Choroid plexus epithelial cell (primary cell): ENCODE data around the gene YAE1.
A peak's percentile ranks its signal among the peaks of the same experiment; 100 is the strongest.

ENCODE experiments used
- DNase-seq: peaks from one replicate; pipeline ENCODE4 v3.0.0-alpha.2; 2010; ENCODE audit warnings: low read depth
- H3K4me3 ChIP-seq: 2 replicates; pipeline ENCODE4 v1.5.1; 2011; ENCODE audit warnings: low read depth, mild to moderate bottlenecking, control low read depth, low read length, moderate library complexity
- TF ChIP-seq, protein P1 (sequence below): conservative IDR thresholded peaks from 2 replicates; pipeline ENCODE4 v1.5.1; 2011; ENCODE audit warnings: low read depth, mild to moderate bottlenecking, control low read depth, inconsistent platforms, low read length, moderate library complexity

Gene YAE1

DNA sequence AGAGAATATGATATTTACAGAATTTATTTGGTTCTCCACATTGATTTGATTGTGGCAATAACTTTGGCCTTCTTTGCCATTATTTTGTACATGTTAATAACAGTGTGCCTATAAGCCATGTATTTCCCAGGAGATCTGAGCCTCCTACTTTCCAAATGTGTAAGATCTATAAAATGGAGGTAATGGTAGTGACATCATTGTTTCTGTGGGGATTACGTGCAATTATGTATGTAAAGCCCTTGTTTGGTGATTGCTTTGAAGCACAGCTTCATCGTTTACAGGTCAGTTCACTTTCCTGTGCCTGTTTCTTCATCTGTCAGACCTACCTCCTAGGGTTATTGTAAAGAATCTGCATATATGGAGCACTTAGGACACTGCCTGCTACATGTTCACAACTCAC lies 17.3 kb downstream of the YAE1 start:
- DNase-seq = no peak
- no peak overlapping the region for H3K4me3 ChIP-seq
- TF ChIP-seq, protein P1, sequence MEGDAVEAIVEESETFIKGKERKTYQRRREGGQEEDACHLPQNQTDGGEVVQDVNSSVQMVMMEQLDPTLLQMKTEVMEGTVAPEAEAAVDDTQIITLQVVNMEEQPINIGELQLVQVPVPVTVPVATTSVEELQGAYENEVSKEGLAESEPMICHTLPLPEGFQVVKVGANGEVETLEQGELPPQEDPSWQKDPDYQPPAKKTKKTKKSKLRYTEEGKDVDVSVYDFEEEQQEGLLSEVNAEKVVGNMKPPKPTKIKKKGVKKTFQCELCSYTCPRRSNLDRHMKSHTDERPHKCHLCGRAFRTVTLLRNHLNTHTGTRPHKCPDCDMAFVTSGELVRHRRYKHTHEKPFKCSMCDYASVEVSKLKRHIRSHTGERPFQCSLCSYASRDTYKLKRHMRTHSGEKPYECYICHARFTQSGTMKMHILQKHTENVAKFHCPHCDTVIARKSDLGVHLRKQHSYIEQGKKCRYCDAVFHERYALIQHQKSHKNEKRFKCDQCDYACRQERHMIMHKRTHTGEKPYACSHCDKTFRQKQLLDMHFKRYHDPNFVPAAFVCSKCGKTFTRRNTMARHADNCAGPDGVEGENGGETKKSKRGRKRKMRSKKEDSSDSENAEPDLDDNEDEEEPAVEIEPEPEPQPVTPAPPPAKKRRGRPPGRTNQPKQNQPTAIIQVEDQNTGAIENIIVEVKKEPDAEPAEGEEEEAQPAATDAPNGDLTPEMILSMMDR = no peak

DNA sequence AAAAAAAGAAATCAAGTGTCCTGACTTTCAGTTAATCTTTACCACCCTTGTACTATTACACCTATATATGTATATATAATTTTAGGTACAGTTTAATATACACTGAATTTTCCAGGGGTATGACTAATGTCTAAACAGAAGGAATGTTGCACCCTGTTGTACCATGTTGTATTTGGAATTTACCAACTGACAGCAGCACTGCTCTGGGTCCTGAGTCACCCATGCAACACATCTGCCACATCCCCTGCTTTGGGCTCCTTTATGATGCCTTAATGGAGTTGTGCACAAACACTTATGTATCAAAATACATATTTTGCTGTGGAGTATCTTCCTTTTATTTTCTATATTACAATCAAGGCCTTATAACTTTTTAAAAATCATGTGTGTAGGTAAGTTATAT lies 21.2 kb downstream of the YAE1 start:
- DNase-seq = peak; percentile 26
- TF ChIP-seq, protein P1 = no peak
- H3K4me3 ChIP-seq = no peak overlapping the region

DNA sequence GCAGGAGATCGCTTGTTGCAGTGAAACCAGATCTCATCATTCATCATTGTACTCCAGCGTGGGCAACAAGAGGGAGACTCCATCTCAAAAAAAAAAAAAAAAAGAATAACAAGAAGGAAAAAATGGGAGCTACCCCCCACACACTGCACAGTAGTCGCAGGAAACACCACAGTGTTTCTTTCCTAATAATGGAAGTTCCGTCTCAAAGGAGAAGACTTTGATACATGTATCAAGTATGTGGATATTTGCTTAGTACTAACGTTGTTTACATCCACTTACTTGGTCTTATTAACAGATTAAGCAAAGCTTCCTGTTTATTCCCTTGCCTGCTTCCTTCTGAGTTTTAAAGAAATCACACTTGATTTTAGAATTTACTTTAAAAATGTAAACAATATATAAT lies 22.2 kb downstream of the YAE1 start:
- no peak for DNase-seq
- TF ChIP-seq, protein P1 = no peak
- H3K4me3 ChIP-seq = no peak overlapping the region

DNA sequence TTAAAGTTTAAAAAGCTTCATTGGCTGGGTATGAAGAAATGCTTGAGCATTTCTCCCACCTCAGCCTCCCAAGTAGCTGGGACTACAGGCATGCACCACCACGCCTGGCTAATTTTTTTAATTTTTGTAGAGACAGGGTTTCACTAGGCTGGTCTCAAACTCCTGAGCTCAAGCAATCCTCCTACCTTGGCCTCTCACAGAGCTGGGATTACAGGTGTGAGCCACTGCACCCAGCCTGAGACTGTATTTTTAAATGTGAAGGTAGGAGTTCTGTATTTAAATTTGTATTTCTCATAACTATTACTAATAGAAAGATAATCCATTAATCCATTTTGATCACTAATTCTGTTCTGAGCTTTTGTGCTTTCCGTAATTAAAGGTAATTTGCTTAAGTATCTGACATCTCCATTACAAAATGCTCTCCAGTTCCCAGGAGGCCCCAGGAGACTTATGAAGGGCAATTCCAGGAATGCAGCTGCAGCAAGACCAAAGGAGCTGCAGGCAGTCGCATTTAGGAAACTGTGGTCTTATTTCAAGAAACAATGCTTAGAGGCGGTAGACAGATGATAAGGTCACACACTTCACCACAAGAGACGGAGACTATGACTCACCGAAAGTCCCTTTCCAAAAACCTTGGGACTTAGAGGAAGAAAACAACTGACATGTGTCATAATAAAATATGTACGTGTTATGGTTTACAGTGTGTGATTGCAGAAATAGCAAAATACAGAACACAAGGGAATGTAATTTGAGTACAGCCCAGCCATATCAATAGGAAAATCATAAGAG lies 23.3 kb downstream of the YAE1 start:
- DNase-seq = peak; percentile 93
- H3K4me3 ChIP-seq = no peak overlapping the region
- TF ChIP-seq, protein P1 = no peak

DNA sequence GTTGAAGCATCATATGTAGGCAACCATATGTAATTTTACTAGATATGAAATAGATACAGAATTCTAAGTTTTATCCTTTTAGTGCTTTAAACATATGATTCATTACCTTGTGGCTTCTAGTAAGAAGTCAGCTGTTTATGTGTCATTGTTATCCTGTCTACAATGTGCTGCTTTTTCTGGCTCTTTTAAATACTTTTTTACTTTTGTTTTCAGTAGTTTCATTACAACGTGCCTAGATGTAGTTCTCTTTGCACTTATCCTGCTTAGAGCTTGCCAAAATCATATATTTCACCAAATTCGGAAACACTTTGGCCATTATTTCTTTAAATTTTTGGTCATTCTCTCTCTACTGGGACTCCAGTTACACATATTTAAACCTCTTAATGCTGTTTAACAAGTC lies 26.4 kb downstream of the YAE1 start:
- H3K4me3 ChIP-seq = no peak overlapping the region
- TF ChIP-seq, protein P1 = no peak
- peak; percentile 79 for DNase-seq

DNA sequence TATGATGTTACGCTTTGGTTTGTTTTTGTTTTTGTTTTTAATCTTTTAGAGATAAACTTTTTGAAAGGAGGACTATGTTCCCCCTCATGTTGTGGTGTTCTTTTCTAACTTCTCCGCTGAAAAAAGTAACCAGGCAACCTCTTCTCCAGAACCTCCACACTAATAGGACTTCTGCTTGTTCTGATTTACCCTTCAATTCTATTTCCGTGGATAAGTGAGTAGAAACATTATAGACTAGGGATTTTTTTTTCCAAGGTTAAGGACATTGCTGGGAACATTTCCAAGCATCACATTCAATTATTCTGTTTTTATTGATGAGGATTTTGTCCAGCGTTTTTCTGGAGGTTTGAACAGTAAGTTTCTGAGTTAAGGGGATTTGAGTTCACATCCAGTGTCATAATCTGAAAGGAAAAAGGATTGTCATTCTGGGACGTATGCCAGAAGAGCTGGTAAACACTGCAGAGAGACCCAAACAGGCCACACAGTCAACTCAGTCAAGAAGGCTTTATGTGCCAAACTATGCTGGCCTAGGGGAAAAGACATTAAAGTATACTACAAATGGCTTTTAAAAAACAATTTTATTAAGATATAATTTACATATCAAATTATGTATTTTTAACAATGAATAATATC lies 28.9 kb downstream of the YAE1 start:
- TF ChIP-seq, protein P1 = no peak
- H3K4me3 ChIP-seq = no peak overlapping the region
- peak; percentile 64 for DNase-seq

DNA sequence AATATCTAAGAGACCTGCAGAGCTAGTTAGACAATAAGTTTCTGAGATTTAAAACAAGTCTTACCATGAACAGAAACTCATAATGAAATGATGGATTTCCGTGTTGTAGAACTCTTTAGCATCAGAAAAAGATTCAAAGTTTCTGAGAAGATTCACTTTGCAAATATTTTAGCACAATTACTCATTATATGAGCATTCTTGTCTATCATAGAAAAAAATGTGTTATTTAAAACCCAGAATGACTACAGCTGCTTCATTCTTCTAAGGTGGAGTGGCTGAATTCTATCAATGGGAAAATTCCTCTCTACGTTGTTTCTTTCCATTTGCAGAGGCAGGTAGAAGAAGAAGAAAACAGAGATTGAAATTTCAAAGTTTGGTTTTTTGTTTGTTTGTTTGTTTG lies 36.1 kb downstream of the YAE1 start:
- no peak overlapping the region for H3K4me3 ChIP-seq
- TF ChIP-seq, protein P1 = no peak

More for the DNA sequence above, 36.1 kb downstream of the YAE1 start:
- DNase-seq = no peak
